C4-2B (cell line): ENCODE measurements around the gene ST3GAL2.

Experiments used
- H3K27ac ChIP-seq: fragments of 450-650 bp; 2 replicates; pipeline ENCODE4 v1.5.1; 2017
- CTCF ChIP-seq: fragments of 450-650 bp; conservative IDR thresholded peaks from 2 replicates; pipeline ENCODE4 v1.5.1; 2017; ENCODE audit warnings: mild to moderate bottlenecking
- ZFX ChIP-seq: fragments of 450-650 bp; IDR thresholded peaks from 2 replicates; pipeline ENCODE4 v1.6.1; 2017

ST3GAL2 gene

GRCh38 chr16:70478912-70479341 is 40.0 kb upstream of the ST3GAL2 start:
- no peak overlapping the region for H3K27ac ChIP-seq
- no peak for TF ChIP-seq CTCF
- no peak for TF ChIP-seq ZFX

- TF ChIP-seq CTCF: no peak
- TF ChIP-seq ZFX: no peak
- no peak overlapping the region for H3K27ac ChIP-seq
Observed at GRCh38 chr16:70478169-70478568, 39.3 kb upstream of the ST3GAL2 start.

- no peak overlapping the region for H3K27ac ChIP-seq
- TF ChIP-seq CTCF (no peak), ZFX (no peak)
Observed at GRCh38 chr16:70476272-70477020, 37.5 kb upstream of the ST3GAL2 start.

- no peak for TF ChIP-seq ZFX
- no peak for TF ChIP-seq CTCF
- no peak overlapping the region for H3K27ac ChIP-seq
Observed at GRCh38 chr16:70475054-70475871, 36.4 kb upstream of the ST3GAL2 start.

- TF ChIP-seq ZFX (no peak), CTCF (no peak)
- H3K27ac ChIP-seq: no peak overlapping the region
Observed at GRCh38 chr16:70474320-70475053, 35.6 kb upstream of the ST3GAL2 start.

GRCh38 chr16:70473446-70474319 is 34.8 kb upstream of the ST3GAL2 start:
- no peak overlapping the region for H3K27ac ChIP-seq
- TF ChIP-seq CTCF: no peak
- no peak for TF ChIP-seq ZFX
